HG03442 (cell line): ENCODE data around the gene MAFF.

Experiments
- ATAC-seq: cut with Tn5 transposase; IDR thresholded peaks from one replicate; pipeline ENCODE4 v1.9.1; 2021; ENCODE audit warnings: mild to moderate bottlenecking, moderate library complexity; ENCODE audit not compliant: unreplicated experiment

Gene MAFF

GRCh38 chr22:38244106-38244505, 42.3 kb downstream of the MAFF start:
- no peak for ATAC-seq

DNA sequence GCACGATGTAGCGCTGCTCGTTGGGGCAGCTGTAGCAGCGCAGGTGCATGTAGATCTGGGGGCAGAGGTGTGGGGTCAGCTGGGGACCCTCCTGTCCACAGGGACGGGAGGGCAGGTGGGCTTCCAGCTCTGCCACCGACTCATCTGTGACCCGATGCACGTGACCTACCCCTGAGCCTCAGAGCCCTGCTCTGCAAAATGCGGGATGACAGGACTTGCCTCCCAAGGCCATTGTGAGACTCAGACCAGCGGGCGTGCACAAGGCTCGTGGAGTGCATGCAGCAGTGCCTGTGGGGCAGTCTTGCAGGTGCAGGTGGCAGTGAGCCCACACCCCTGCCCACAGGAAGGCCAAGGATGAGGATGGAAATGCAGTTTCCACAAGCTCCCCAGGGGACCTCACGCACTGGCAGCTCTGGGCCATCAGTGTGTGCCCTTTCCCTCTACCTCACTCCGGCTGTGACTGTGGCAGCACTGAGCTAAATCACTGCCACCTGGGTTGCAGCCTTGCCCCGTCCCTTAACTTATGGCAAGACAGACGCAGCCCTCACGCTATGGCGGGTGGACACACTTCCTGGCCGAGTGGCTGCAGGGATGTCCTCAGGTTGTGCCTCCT, 44.4 kb downstream of the MAFF start:
- no peak for ATAC-seq

- no peak for ATAC-seq
Observed at GRCh38 chr22:38246692-38247091, 44.9 kb downstream of the MAFF start.

- ATAC-seq, result no peak
Observed at GRCh38 chr22:38247713-38248112, 45.9 kb downstream of the MAFF start.

DNA sequence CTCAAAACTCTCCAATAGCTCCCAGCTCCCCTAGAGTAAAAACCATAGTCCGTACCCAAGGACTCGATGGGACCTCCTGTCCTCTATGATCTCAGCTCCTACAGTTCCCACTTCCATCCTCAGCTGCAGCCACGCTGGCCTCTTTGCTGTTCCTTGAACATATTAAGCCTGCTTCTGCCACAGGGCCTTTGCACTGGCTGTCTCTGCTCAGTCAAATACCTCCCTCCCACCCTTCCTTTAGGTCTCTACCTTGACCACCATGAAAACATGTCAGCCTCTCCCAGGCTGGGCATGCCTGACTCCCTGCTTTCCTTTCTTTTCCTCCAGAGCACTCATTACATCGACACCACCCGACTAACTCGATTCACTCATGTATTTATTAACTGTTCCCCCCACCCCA, 46.5 kb downstream of the MAFF start:
- ATAC-seq, result no peak

DNA sequence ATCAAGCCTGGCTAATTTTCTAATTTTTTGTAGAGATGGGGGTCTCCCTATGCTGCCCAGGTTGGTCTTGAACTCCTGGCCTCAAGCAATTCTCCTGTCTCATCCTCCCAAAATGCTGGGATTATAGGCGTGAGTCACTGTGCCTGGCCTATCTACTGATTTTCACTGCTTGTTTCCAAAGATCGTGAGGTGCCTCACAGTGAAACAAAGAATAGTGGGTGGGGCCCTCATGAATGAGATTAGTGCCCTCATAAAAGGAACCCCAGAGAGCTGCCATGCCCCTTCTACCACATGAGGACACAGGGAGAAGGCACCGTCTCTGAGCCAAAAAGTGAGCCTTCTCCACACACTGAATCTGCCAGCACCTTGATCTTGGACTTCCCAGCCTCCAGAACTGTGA, 47.5 kb downstream of the MAFF start:
- ATAC-seq, result no peak

DNA sequence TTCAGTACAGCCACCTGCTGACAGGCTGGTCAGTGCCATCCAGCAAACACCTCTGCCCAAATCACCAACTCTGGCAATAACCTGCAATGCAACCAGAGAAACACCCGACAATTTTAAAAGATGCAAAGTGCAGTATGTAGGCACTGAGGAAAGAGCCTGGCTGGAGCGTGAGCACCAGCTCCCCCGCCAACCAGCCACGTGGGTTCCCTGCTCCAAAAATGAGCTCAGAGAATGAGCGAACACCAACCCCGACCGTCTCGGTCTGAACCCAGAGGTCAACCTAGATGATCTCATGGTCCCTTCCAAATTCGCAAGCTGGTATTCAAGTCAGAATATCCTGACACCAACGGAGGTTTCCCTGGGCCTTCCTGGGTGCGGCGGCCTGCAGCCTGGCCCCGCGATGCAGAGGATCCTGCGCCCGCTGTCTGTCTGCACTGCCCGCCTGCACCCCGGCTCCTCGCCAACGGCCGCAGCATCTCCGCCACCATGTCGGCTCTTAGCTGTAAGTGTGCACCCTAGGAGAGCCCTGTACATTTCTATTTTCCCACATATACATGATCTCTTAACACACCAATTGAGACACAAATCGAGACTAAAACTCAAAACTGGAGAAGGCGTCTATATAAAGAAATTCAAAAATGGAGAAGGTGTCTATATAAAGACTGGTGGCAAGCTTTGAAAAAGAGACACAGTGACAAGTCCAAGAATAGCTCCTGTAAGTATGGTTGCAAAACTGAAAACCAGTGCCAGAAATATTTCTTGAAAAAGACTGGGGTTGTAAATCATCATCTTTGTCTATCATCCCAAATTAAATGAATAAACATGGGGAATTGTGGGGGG, 48.2 kb downstream of the MAFF start:
- ATAC-seq, result no peak

DNA sequence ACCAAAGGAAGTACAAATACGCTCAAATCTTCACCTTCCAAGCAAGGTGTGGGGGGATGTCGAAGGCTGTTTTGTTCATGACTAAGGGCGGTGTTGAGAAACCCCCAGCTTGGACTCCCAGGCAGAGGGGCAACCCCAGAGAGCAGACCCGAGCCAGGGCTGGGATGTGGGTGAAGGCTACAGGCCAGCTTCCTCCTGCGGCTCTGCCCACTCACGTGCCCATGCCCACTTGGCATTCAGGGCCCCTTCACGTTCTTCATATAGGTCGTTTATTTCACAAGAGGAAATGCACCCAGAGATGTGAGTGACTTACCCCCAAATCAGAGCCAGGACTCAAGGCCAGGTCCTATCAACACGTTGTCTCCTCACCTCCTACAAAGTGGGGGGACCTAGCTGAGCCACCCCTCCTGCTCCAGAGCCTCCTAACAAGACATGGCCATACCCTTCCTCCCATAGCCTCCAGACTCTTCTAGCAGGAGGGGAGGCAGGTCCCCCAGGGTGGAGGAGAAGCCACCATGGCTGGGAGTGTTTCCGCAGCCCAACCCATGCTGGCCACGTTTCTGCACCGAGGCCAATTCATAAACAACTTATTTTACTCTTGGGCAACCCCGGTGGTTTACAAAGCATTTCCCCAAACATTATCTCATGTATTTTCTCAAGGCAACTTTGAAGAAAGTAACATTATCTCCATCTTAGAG, 49.0 kb downstream of the MAFF start:
- no peak for ATAC-seq

- ATAC-seq, result no peak
Observed at GRCh38 chr22:38251341-38251692, 49.5 kb downstream of the MAFF start.

GRCh38 chr22:38255697-38256096, 53.9 kb downstream of the MAFF start:
- ATAC-seq, result no peak

DNA sequence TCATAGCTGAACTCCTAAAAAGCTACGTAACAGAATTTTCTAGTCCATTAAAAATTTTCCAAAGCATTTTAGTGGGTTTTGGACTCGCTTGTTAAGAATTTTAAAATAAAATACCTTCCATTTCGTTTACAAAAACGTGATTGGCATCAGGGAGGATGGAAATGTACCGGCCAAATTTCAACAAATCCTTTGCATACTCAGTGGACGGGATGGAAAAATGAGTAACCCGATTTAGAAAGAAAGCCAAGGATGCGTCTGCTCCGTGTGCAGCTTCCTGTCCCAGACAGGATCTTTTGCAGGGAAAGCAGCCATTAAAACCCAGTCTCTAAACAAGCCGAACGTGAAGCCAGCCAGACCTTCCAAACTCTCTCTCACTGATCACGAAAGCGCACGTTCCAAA, 55.4 kb downstream of the MAFF start:
- ATAC-seq, result no peak

GRCh38 chr22:38257650-38258250, 56.0 kb downstream of the MAFF start:
- ATAC-seq, result no peak

DNA sequence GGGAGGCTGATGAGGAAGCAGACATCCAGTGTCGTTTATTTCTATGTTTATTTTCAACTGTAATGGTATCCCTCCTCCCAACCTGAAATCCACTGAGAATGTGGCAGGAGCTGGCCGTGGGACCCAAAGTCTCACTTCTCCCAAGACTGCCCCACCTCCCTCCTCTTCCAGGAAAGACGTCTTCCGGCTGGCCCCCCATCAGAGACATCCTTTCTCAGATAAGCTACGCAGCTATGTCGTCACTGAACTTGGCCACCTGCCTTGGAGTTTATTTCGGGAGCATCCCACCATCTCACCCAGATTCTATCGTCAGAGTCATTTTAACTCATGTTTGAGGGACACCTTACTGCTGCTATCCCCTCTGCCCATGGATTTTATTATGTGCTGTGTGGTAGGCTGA, 57.1 kb downstream of the MAFF start:
- ATAC-seq, result no peak

DNA sequence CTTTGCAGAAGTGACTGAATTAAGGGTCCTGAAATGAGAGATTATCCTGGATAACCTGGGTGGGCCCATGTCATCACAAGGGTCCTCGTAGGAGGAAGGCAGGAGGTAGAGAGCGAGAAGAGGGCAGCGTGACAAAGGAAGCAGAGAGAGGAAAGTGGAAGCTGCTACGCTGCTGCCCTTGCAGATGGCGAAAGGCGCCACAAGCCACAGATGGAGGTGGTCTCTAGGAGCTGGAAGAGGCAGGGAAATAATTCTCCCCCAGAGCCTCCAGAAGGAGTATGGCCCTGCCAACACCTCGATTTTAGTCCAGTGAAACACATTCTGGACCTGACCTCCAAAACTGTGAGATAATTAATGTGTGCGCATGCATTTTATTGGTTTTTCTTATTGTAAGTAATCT, 57.6 kb downstream of the MAFF start:
- no peak for ATAC-seq

GRCh38 chr22:38260761-38261681, 59.2 kb downstream of the MAFF start:
- peak; percentile 10 for ATAC-seq

DNA sequence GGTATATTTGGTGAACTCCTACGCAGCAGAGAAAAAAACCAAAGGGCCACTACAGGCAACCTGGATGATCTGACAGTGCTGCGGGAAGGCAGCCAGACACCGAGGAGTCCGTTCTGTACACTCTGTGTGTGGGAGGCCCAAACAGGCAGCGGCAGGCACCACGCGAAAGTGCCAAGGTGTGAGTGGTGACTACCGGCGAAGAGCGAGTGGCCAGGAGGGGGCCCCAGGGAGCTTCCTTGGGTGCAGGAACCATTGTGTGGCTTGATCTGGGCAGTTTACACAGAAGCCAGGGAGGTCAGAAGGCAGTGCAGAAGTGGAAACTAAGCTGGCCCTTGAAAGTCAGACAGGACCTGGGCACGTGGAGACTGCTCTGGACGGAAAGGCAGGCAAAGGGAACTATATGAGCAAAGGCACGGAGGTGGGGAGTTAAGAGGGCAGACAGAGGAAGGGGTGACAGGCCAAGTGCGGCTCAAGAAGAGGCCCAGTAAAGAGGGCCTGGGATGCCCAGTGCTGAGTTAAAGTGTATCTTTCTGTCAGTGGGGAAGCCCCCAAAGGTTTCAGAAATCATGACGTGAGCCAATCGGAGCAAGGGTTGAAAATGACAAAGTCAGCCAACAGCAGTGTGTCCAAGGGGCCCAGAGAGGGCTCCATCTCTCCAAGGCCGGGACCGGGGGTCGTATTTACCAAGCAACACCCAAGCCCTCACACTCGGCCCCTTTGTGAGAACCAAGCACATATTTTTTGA, 60.4 kb downstream of the MAFF start:
- no peak for ATAC-seq

GRCh38 chr22:38264322-38264843, 62.6 kb downstream of the MAFF start:
- ATAC-seq, result no peak
